ENCODE results near the gene TMTC2. TPM values are rescaled to one million over a fixed set of nuclear protein-coding genes. Genes with fewer than 3 reads are reported as not detected.

TMTC2 gene
- total and polyA plus RNA-seq, 2 experiments from 2014 or later, result 0.36 to 5.6 TPM

DNA sequence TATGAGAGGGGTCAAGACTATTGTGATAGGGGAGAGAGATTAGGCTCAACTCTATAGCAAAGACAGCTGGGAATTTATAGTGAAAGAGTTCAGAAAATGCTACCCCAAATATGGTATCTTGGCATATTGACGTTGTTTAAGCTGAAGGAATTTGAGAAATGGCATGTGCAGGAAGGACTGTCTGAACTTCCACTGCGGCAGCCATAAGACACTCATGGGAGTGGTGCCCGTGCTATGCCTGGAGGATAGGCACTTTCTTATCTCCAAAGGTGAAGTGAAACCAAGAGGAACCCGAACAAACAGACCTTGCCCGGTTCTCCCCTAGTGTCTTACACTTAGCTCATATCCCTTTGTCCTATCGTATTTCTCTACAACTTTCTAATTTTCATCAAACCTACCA lies 390.3 kb downstream of the TMTC2 start:
- Histone ChIP-seq H3K4me2 (ENCODE audit: unreplicated experiment) (no peak overlapping the region), H3K9ac (no peak overlapping the region), H3K4me1 (ENCODE audit: insufficient read depth) (no peaks in the 10 kb centered on the region), H3K27me3 (replicated peaks; ENCODE audit: insufficient read depth) (no peaks in the 10 kb centered on the region), H3K4me3 (no peak overlapping the region), H3F3A (ENCODE audit: insufficient read depth) (no peaks in the 10 kb centered on the region), H2AFZ (no peak overlapping the region), H3K9me3 (ENCODE audit: low read depth) (no peaks in the 10 kb centered on the region), H3K9me2 (ENCODE audit: insufficient read depth) (no peaks in the 10 kb centered on the region), H3K36me3 (ENCODE audit: low read depth) (no peaks in the 10 kb centered on the region), H3K27ac (no peak overlapping the region), H4K20me1 (ENCODE audit: insufficient read depth) (no peaks in the 10 kb centered on the region), H3K79me2 (ENCODE audit: insufficient read depth) (no peaks in the 10 kb centered on the region)
- WGBS, 2 experiments (ENCODE audit: low coverage in 1 of 2, low lambda C conversion rate in 2 of 2, missing lambda C conversion rate in 2 of 2), result 78 to 80% methylated on average over 6 of the region's 6 CpGs
- no peak for DNase-seq
- TF ChIP-seq EZH2phosphoT487 (IDR thresholded peaks at IDR 0.05; ENCODE audit: insufficient read depth, low read depth), result no peak
- TF ChIP-seq EZH2 (IDR thresholded peaks at IDR 0.05; ENCODE audit: insufficient read depth, poor library complexity, severe bottlenecking), result no peak
- in situ Hi-C loops (cut with MboI), result no loop called here

DNA sequence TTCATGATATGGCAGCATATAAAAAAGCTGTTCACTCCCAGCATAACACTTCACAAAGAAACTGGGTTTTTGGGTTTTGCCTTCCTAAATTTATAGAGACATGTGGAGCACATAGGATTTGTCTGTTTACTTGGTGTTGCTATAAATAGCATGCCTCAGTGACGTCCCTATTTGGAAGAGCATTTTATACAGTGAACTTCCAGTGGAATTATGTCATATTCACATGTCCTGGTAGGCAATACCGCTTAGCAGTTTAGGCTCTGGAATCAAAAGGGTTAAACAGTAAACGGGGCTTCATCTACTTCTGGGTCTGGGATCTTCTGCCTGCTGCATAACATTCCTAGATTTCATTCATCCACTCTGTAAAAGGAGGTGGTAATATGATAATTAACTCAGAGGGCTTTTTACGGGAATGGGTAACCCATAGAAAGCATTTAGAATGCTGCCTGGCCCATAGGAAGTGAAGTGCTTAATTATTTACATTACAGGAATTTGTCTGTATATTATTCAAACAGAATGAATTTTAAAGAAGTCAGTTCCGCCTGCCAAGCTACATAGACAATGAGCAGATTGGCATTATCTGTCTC lies 396.1 kb downstream of the TMTC2 start:
- in situ Hi-C loops (cut with MboI), result no loop called here
- no peaks in the 10 kb centered on the region for H3K27me3 ChIP-seq (replicated peaks; ENCODE audit: insufficient read depth)
- no peaks in the 10 kb centered on the region for H4K20me1 ChIP-seq (ENCODE audit: insufficient read depth)
- no peaks in the 10 kb centered on the region for H3K4me1 ChIP-seq (ENCODE audit: insufficient read depth)
- H2AFZ ChIP-seq, result no peak overlapping the region
- 51 to 56% methylated on average over 5 of the region's 5 CpGs for WGBS, 2 experiments (ENCODE audit: low coverage in 1 of 2, low lambda C conversion rate in 2 of 2, missing lambda C conversion rate in 2 of 2)
- H3K4me3 ChIP-seq, result no peak overlapping the region
- no peak overlapping the region for H3K9ac ChIP-seq
- H3K36me3 ChIP-seq (ENCODE audit: low read depth), result no peaks in the 10 kb centered on the region
- no peak overlapping the region for H3K4me2 ChIP-seq (ENCODE audit: unreplicated experiment)
- DNase-seq, result no peak
- H3K9me3 ChIP-seq (ENCODE audit: low read depth), result no peaks in the 10 kb centered on the region
- H3F3A ChIP-seq (ENCODE audit: insufficient read depth), result no peaks in the 10 kb centered on the region
- H3K9me2 ChIP-seq (ENCODE audit: insufficient read depth), result no peaks in the 10 kb centered on the region
- H3K79me2 ChIP-seq (ENCODE audit: insufficient read depth), result no peaks in the 10 kb centered on the region
- no peak overlapping the region for H3K27ac ChIP-seq
- TF ChIP-seq EZH2phosphoT487 (IDR thresholded peaks at IDR 0.05; ENCODE audit: insufficient read depth, low read depth), result no peak

GRCh38 chr12:83083616-83084015 lies 396.9 kb downstream of the TMTC2 start:
- no peak overlapping the region for H3K4me3 ChIP-seq
- 63 to 67% methylated on average over 4 of the region's 4 CpGs for WGBS, 2 experiments (ENCODE audit: low coverage in 1 of 2, low lambda C conversion rate in 2 of 2, missing lambda C conversion rate in 2 of 2)
- no peaks in the 10 kb centered on the region for H3K9me2 ChIP-seq (ENCODE audit: insufficient read depth)
- H3K4me1 ChIP-seq (ENCODE audit: insufficient read depth), result no peaks in the 10 kb centered on the region
- no peaks in the 10 kb centered on the region for H4K20me1 ChIP-seq (ENCODE audit: insufficient read depth)
- no peak overlapping the region for H2AFZ ChIP-seq
- DNase-seq, result no peak
- no peak overlapping the region for H3K27ac ChIP-seq
- H3K9me3 ChIP-seq (ENCODE audit: low read depth), result no peaks in the 10 kb centered on the region
- H3K9ac ChIP-seq, result no peak overlapping the region
- in situ Hi-C loops (cut with MboI), result no loop called here
- no peaks in the 10 kb centered on the region for H3K36me3 ChIP-seq (ENCODE audit: low read depth)
- H3F3A ChIP-seq (ENCODE audit: insufficient read depth), result no peaks in the 10 kb centered on the region
- no peaks in the 10 kb centered on the region for H3K79me2 ChIP-seq (ENCODE audit: insufficient read depth)
- H3K27me3 ChIP-seq (replicated peaks; ENCODE audit: insufficient read depth), result no peaks in the 10 kb centered on the region
- no peak overlapping the region for H3K4me2 ChIP-seq (ENCODE audit: unreplicated experiment)
- TF ChIP-seq EZH2 (IDR thresholded peaks at IDR 0.05; ENCODE audit: insufficient read depth, poor library complexity, severe bottlenecking), result no peak
- no peak for TF ChIP-seq EZH2phosphoT487 (IDR thresholded peaks at IDR 0.05; ENCODE audit: insufficient read depth, low read depth)

- no peaks in the 10 kb centered on the region for H3K79me2 ChIP-seq (ENCODE audit: insufficient read depth)
- no peaks in the 10 kb centered on the region for H3K4me1 ChIP-seq (ENCODE audit: insufficient read depth)
- no peaks in the 10 kb centered on the region for H4K20me1 ChIP-seq (ENCODE audit: insufficient read depth)
- DNase-seq, result no peak
- no peak overlapping the region for H3K4me3 ChIP-seq
- H3K9me3 ChIP-seq (ENCODE audit: low read depth), result no peaks in the 10 kb centered on the region
- H2AFZ ChIP-seq, result no peak overlapping the region
- TF ChIP-seq EZH2phosphoT487 (IDR thresholded peaks at IDR 0.05; ENCODE audit: insufficient read depth, low read depth) (no peak), EZH2 (IDR thresholded peaks at IDR 0.05; ENCODE audit: insufficient read depth, poor library complexity, severe bottlenecking) (no peak)
- H3K27me3 ChIP-seq (replicated peaks; ENCODE audit: insufficient read depth), result no peaks in the 10 kb centered on the region
- H3F3A ChIP-seq (ENCODE audit: insufficient read depth), result no peaks in the 10 kb centered on the region
- no peaks in the 10 kb centered on the region for H3K36me3 ChIP-seq (ENCODE audit: low read depth)
- in situ Hi-C loops (cut with MboI), result no loop called here
- 72 to 77% methylated on average over 3 of the region's 3 CpGs for WGBS, 2 experiments (ENCODE audit: low coverage in 1 of 2, low lambda C conversion rate in 2 of 2, missing lambda C conversion rate in 2 of 2)
- no peak overlapping the region for H3K9ac ChIP-seq
- no peak overlapping the region for H3K27ac ChIP-seq
- no peak overlapping the region for H3K4me2 ChIP-seq (ENCODE audit: unreplicated experiment)
- no peaks in the 10 kb centered on the region for H3K9me2 ChIP-seq (ENCODE audit: insufficient read depth)
Observed at GRCh38 chr12:83084516-83085234, 398.0 kb downstream of the TMTC2 start.

All from GM23248 (cell line).